ENCODE results near the gene KIF23.

GRCh38 chr15:69386284-69386683 is 27.9 kb upstream of the KIF23 start:
- TF ChIP-seq POLR2A (IDR thresholded peaks at IDR 0.05; ENCODE audit: low read length) (no peak), GATA1 (IDR thresholded peaks at IDR 0.05; ENCODE audit: low read depth, low read length) (no peak)
